RWPE1 (cell line): ENCODE results near the gene ABCG2.

Experiments used
- CTCF ChIA-PET: fragments of 350-600 bp; sonication (Branson Sonifier 250); formaldehyde crosslinking; extraction: SDS; loops from one replicate; lab custom pipeline; 2021; lab: Yijun Ruan, JAX
- POLR2A ChIA-PET: fragments of 400-600 bp; formaldehyde crosslinking; extraction: SDS; loops from one replicate; lab custom pipeline; 2020; ENCODE audit warnings: antibody characterized with exemption; ENCODE audit not compliant: low non-redundant PET; lab: Yijun Ruan, JAX
- DNase-seq: peaks from one replicate; pipeline ENCODE4 v3.0.0; 2012; ENCODE audit warnings: low spot score
- H3K27ac ChIP-seq: fragments of 450-650 bp; 2 replicates; pipeline ENCODE4 v1.5.1; 2017
- TF ChIP-seq, protein P1 (sequence below): fragments of 450-650 bp; conservative IDR thresholded peaks from 2 replicates; pipeline ENCODE4 v1.5.1; 2017; ENCODE audit warnings: low read depth, mild to moderate bottlenecking

Gene ABCG2

DNA sequence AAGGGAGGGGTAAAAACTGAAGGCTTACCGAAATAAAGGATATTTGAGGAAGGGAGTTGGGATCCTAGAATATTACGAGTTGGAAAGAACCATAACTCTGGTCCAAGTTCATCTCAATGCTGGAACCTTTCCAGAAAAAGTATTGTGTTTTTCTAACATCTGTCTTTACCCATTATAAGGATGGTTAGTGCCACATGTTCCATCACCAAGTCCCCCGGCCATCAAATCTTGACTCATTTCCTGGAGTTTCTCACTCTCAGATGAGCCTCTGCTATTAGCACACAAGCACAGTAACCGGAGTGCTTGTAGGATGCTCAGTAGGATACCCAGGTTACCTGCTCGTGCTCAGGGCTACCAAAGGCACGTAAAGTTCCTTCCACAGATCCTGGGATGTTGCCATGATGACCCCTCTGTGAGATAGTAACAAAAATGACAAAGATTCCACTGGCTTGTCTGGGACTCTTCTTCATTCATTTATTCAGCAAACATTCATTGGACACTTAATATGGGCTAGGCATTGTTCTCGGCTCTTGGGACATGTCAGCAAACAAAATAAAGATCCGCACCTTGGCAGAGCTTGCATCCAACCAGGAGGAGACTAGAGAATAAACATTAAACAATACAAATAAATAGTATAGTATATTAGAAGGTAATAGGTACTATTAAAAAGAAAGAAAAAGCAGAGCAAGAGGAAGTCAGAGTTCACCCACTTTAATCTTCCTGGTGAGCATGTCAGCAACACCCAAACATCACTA lies 114.7 kb downstream of the ABCG2 start:
- no peak for DNase-seq
- H3K27ac ChIP-seq = no peak overlapping the region
- CTCF ChIA-PET = interaction anchor here (0.6 kb wide), 2 partner anchors 211 to 360 kb away, joined by 3 read pairs; no protein-coding TSS in a partner anchor
- POLR2A ChIA-PET = no interaction called here
- TF ChIP-seq, protein P1, sequence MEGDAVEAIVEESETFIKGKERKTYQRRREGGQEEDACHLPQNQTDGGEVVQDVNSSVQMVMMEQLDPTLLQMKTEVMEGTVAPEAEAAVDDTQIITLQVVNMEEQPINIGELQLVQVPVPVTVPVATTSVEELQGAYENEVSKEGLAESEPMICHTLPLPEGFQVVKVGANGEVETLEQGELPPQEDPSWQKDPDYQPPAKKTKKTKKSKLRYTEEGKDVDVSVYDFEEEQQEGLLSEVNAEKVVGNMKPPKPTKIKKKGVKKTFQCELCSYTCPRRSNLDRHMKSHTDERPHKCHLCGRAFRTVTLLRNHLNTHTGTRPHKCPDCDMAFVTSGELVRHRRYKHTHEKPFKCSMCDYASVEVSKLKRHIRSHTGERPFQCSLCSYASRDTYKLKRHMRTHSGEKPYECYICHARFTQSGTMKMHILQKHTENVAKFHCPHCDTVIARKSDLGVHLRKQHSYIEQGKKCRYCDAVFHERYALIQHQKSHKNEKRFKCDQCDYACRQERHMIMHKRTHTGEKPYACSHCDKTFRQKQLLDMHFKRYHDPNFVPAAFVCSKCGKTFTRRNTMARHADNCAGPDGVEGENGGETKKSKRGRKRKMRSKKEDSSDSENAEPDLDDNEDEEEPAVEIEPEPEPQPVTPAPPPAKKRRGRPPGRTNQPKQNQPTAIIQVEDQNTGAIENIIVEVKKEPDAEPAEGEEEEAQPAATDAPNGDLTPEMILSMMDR = no peak

DNA sequence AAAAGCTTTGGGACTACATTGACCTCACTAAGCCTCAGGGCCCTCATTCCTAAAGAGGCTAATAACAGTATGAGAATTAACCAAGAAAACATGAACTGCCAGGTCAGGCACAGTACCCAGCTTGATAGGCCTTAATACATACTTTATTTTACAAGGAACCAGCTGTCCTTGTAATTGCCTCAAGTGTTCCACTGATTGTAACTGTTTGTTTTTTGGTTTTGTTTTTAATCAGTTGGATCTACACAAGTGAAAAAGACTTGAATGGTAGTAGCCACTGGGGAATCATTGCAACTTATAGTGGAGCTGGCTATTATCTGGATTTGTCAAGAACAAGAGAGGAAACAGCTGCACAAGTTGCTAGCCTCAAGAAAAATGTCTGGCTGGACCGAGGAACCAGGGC lies 115.4 kb downstream of the ABCG2 start:
- H3K27ac ChIP-seq = no peak overlapping the region
- ChIA-PET CTCF (interaction anchor here (0.6 to 1.2 kb wide), 3 partner anchors 10 to 361 kb away, joined by 3 to 6 read pairs (median 3); no protein-coding TSS in a partner anchor), POLR2A (no interaction called here)
- DNase-seq = no peak
- TF ChIP-seq, protein P1 = no peak

DNA sequence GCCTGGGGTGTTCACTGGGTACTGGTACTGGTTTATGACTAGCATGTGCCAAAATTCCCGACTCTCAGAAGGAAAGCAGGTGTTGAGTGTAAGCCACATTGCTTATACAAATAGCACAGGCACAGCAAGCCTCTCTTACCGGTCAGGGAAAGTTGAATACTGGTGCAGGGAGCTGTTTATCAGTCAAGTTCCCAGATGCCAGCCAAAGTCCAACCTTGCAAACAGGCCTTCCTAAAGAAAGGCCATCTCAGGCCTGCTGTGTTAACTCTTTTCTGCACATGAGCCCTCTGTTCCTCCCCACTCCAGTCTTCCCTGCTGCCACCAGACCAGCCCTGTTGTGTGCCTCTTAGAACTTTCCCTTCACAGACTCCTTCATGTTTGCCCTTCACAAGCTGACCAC lies 116.8 kb downstream of the ABCG2 start:
- TF ChIP-seq, protein P1 = no peak
- DNase-seq = no peak
- ChIA-PET CTCF (interaction anchor here (0.8 kb wide), 1 partner anchor 170 kb away, joined by 4 read pairs; no protein-coding TSS in a partner anchor), POLR2A (no interaction called here)
- no peak overlapping the region for H3K27ac ChIP-seq

DNA sequence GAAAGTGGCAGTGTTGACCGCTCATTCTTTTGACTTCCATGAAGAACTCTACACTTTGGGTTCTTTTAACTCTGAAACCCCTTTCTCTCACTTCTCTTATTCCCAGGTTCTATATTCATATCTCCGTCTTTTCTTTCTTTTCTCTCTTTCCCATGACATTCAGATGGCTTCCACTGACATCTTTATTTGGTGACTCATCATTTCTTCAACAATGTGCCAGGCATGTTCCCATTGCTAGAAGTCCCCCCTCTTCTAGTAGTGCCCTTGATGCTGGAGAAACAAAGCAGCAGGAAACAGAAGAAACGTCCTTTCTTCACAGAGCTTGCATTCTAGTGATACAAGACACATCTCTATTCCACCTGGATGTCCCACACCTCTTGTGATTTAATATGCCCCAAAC lies 117.7 kb downstream of the ABCG2 start:
- TF ChIP-seq, protein P1 = no peak
- ChIA-PET CTCF (interaction anchor here (0.7 kb wide), 1 partner anchor 221 kb away, joined by 4 read pairs; no protein-coding TSS in a partner anchor), POLR2A (no interaction called here)
- H3K27ac ChIP-seq = no peak overlapping the region
- no peak for DNase-seq
